GM19455 (cell line): Measurements from ENCODE around the gene CXXC5.

Experiments used
- ATAC-seq: cut with Tn5 transposase; IDR thresholded peaks from one replicate; pipeline ENCODE4 v1.9.1; 2021; ENCODE audit not compliant: unreplicated experiment

The CXXC5 gene

DNA sequence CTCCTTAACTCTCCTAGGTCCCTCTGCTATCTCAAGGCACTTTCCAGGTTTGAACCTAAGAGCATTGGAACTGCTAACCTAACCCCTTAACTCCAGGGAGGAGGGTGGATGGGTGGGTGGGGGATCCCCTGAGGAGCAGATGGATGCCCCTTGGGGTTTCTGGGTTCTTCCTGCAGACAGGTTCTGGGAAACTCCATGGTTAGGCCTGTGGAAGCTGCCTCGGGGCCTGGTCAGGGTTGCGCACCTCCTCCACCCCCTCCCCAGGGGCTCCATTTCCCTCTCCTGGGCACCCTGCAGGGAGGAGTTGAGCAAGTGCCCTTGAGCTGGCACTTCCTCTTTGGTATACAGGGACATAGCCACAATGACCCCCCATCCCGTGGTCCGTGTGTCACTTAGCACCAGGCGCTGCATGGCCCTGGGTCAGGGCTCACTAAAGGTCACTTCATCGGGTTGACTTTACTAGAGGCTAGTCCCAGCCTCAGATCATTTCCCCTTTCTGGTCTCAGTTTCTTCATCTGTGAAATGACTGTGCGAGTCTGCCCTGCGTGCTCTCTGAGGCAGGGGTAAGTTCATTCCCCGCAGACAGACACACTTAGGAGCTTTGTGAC lies 16.0 kb downstream of the CXXC5 start:
- peak; percentile 48 for ATAC-seq

DNA sequence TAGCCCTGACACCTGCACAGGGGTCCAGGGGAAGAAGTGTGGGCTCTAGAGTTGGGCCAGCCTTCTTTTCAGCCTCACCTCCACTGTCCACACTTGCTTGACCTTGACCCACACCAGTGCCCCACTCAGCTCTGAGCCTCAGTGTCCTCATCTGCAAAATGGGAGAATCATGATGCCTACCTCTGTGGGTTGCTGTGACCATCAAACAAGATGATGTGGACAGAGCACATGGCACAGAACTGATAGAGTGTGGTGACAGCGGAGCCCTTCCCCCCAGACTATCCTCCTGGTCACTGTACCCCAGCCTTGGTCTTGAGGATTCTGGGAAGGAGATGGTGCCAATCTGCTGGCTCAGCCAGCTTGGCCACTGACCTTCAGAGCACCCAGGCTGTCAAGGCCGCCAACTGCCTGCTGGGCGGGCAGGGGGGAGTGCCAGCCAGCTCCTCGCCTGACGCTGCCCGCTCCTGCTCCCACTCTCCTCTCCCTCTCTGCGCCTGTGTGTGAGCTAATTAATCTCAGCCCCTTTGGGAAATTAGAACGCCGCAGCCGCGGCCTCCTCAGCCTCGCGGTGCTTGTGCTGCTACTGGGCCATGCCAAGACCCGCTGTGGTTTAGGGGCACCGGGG lies 16.7 kb downstream of the CXXC5 start:
- no peak for ATAC-seq

DNA sequence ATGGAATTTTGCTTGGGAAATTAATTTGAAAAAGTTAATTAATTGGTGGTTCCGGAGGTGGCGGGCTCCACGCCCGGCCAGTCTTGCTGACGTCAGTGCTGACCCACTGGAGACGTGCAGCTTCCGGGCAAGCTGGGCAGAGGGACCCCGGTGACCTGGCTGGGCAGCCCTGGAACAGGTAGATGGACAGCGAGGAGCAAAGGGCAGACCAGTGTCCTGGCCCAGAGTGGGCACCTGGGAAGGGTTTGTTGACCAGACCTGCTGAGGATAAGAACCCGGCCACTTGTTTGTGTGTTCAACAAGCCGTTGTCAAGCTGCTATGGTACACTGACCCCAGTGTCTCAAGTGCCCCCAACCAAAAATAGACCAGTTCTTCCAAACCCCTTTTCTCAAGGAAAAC lies 17.5 kb downstream of the CXXC5 start:
- ATAC-seq, result no peak

DNA sequence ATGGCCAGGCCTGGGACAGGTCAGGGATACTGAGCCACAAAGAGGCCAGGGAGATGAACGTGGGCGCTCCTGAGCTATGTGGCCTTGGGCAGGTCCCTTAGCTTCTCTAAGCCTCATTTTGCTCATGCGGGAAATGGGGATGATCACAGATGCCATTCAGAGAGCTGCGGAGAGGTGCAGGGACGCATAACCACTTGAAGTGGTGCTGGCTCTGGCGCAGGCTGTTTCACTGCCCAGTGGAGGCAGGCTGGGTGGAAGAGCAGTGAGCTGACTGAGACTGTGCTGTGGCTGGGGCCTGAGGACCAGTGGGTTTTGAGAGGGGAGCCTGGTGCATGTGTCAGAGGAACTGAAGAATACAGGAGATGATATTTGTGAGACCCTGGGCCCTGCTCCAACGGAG lies 18.4 kb downstream of the CXXC5 start:
- no peak for ATAC-seq

DNA sequence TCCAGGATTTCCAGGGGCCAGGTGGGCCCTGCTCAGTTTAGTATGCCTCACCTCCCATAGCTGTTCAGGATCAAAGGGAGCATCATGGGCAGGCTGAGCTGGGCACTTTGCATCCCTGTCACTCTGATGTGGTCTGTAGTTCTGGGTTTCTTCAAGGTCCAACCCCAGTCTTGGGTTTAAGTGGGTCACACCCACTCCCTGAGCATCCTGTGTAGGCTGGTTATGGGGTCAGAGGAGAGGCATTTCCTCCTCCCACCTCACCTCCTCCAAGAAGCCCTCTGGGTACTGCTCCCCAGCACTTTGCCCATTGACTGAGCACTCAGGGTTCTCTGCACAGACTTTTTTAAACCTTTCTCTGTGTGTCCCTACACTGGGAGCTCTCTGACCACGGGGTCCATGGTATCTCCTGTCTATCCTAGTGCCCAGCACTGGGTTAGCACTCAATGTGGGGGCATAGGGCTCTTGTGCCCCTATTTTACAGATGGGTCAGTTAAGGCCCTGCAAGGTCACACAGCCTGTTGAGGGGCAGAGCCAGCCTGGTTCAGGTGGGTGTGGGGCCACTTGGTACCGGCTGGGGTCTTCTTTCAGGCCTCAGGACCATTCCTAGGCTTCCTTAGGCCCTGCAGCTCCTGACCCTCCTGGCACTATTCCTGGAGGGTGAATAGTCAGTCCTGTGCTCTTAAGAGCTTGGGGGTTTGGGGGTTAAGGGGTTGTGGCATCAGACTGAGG lies 19.0 kb downstream of the CXXC5 start:
- ATAC-seq, result no peak

DNA sequence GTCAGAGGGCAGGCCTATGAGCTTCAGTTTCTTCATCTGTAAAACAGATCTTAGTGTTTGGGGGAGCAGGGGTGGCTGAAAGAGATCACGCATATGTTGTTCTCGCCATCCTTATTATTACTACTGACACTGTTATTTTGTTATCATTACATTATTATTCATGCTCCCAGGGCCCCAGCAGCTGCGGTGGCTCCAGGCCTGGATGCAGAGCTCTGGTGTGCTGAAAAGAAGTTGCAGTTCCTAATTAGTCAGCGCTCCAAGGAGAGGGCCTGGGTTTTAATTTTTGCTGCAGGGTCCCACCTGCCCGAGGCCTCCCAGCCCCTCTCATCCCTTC lies 19.5 kb downstream of the CXXC5 start:
- no peak for ATAC-seq

DNA sequence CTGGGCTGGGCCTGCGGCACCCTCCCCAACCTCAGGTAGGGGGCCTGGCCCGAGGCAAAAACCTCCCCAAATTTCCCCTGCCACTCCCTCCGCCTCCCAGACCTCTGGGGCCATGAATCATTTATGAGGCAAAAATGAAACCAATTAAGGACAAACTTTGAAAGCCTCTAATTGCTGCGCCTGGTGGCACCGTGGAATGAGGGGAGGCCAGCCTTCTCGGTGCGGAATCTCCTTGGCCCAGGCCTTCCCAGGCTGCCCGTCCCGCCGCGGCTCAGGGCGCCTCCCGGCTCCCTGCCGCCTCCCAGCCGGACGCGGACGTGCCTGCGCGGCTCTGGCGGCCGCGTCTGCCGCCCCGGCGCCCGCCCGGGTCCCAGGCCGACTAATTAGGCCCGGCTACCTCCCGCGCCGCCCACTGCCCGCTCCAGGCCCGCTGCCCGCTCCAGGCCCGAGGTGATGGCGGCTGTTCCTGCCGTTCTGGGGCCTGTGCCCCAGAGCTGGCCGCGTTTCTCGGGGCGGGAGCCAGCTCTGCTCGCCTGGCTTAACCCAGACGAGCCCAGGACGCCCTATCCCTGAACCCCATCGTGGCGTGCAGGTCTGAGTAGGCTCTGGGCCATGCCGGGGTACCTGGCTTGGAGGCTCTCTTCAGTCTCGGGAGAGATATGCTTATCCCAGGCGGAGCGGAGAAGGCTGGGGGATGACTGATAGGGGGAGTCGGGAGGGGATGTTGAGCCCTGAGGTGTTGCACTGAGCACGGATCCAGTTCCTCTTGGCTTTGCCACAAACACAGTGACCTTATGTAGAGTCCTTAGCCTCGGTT lies 20.1 kb downstream of the CXXC5 start:
- no peak for ATAC-seq

DNA sequence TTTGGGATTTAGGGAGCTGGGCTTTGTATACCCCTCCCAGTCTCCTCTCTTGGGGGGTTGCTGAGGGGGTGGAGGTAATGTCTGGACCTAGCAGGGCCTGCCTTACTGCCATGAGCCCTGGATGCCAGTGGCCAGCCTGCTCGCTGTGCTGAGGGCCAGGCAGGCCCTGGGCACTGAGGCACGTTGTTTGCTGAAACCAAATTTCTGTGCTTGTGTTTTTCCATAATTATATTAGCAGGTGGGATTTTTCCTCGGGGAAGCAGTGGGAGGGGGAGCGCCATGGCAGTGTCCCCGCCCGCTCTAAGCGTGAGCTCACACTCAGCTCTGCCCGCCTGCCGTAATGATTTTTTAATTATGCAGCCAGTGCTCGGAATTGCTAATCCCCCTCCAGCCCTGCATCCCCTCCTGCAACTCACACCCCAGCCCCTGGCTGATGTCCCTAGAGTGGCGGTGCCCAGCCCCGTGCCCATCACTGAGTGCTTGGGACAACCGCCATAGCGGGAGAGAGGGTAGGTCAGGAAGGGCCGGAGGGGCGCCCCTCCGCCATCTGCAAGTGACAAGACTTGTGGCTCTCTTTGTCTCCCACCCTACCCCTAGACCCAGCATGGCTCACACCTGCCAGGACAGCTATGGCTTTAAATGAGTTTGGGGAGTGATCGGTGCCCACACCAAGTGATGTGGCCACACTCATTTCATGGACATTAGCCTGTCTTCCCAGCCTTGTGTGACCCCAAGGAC lies 20.9 kb downstream of the CXXC5 start:
- no peak for ATAC-seq

DNA sequence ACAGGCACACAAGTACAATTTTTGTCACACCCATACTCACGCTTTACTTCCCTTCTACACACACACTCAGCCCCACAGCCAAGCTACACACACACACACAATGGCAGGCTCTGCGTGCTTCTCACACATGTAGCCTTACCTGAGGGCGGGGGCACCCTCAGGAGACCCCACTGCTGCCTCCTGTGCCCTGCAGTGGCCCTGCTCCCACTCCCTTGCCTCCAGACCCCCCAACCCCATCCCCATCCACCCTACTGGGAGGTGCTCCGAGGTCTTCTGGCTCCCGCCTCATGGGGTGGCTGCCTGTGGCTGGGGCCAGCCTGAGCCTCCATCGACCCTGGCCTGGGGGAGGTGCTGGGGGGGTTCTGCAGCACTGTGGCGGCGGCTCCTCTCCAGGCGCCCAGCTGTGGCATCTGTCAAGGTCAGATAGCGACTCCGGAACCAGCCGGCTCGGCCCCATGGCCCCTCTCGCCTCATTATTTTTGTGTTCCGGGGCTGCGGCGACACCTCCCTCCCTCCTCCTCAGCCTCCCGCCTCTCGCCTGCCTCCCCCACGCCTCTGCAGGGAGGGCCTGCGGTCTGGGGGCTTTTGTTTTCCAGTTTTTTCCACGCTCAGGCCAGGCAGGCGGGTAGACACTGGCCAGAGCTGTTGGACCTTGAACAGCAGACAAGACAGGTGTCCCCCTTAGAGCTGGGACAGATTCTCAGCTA lies 21.7 kb downstream of the CXXC5 start:
- peak; percentile 33 for ATAC-seq

DNA sequence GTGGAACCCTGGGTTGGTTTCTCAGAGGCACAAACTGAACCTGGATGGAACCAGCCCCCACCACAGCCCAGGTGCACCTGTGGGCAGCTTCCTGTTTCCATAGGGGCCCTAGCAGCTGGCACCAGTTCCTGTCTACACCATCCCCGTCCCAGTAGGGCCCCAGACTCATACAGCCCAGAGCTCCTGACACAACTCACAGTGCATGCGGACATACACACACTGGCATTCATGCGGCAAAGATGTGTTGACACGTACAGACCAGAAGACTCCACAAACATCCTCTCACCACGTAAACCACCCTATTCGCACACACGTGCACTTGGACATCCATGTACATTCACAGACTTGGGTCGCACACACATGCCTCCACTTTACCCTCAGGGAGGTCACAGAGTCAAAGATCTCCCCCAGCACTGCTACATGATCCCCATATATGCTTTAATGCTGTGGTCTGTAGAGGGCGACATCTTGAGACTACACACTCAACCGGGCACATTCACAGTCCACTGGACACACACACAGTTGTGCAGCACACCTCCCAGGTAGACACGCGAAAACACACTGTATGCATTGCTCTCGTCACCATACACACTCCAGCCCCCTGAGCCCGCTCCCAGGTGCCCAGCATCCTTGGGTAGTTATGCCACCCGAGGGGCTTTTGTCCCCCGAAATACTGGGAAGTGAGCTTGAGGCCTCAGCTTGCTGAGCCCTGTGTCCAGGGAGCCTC lies 22.4 kb downstream of the CXXC5 start:
- ATAC-seq, result peak; percentile 48

DNA sequence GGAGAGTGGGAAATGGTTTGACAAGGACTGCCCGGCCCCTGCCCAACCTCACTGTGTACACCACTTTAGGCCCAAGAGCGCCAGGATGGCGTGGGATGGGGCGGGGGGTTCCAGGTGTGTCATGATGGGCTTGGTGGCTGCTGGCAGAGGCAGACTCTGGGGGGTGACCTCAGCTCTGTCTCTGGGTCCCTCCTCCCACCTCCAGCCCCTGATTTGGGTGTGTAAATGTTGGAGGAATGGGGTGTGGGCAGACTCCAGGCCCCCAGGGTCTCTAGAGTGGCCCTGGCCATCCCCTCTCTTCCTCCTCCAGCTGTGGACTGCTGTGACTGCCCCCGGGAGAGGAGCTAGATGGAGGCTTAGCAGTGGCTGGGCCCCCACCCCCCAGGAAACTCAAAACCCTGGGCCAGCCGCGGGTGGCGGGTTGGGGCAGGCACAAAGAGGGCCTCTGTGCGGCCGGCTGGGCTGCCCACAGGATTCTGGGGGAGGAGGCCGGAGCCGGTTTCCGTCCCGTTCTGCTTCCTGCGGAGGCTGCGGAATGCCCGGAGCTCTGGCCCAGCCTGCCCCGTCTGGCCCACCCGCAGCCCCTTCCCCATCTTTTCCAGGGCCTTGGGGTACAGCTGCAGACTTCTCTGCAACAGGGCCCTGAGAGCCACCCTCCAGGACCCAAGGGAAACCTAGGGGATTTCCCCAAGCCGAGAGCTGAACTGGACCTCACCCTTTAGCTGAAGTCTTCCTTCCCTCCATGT lies 23.1 kb downstream of the CXXC5 start:
- ATAC-seq, result no peak

DNA sequence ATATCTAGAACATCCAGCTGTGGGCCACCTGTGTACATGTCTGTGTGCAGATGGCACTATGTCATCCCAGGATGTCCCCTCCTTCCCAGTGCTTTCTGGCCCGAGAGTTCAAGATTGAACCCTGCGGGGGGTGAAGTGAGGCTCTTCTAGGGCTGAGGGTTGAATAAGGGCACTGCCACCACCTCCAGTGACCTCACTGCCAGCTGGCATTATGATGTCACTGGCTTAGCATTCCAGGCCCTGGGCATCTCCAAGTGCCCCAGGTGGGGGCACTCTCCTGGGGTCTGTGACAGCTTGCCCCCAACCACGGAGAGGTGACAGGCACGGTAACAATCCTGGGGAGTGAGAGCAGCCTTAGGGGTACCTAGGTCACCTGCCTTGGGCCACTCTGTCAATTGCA lies 27.1 kb downstream of the CXXC5 start:
- no peak for ATAC-seq

DNA sequence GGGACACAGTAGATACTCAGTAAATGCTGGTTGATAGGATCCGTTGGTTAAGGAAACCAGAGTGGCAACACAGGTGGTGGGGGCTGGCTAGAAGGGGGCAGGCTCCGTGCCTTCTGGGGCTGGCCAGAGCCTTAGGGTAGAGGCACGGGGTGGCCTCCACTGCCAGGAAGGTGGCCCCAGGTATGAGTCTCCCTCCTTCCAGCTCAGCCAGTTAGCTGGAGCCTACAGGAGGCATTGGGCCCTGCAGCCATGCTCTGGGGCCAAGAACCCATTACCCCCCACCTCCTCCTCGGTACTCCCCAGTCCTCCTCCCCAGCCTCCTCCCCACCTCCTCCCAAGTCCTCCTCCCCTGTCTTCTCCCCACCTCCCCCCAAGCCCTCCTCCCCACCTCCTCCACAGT lies 27.7 kb downstream of the CXXC5 start:
- ATAC-seq, result no peak

DNA sequence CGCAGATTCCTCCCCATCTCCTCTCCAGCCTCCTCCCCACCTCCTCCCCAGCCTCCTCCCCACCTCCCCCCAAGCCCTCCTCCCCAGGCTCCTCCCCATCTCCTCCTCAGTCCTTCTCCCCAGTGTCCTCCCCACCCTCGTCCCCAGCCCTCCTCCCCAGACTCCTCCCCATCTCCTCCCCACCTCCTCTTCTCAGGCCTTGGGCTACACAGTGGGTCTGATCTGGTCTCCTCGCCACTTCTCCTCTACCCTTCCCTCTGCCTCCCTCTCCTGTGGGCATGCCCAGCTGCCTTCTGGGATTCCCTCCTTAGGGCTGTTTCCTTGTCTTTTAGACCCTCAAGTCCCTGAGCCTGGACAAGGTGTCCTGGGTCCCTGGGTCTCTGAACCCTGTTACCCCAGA lies 28.3 kb downstream of the CXXC5 start:
- no peak for ATAC-seq

DNA sequence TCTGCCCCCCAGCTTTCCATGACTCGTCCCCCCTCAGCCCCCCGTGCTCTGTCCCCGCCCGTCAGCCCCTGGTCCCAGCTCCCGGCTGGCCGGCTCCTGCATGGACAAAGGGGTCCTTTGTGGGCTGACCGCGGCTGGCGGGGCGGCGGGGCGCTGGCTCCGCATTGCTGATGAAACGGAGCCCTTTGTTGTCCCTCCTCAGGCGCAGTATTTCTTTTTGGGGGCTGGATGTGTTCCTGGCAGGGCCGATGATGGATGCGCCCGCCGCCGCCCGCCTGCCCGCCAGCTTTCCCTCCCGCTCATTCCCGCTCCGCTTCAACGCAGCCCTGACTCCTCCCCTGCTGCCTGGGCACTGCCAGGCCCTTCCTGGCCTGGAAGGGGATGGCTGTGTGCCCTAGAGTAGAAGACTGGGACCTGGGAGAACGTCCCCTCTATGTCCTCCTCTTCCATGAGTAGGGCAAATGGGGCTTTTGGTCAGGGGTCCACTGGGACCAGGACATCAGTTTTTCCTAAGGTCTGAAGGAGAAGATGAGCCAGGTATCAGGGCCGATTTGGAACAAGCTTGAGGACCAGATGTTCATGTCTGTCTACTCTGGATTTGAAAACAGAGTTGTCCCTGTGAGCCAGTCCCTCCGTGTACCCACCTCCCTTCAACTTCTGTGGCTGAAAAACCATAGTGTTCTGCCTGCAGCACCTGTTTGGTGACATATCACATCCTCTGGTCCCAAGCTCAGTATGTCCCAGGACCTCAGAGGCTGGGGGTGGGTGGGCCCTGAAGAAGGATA lies 29.0 kb downstream of the CXXC5 start:
- no peak for ATAC-seq

DNA sequence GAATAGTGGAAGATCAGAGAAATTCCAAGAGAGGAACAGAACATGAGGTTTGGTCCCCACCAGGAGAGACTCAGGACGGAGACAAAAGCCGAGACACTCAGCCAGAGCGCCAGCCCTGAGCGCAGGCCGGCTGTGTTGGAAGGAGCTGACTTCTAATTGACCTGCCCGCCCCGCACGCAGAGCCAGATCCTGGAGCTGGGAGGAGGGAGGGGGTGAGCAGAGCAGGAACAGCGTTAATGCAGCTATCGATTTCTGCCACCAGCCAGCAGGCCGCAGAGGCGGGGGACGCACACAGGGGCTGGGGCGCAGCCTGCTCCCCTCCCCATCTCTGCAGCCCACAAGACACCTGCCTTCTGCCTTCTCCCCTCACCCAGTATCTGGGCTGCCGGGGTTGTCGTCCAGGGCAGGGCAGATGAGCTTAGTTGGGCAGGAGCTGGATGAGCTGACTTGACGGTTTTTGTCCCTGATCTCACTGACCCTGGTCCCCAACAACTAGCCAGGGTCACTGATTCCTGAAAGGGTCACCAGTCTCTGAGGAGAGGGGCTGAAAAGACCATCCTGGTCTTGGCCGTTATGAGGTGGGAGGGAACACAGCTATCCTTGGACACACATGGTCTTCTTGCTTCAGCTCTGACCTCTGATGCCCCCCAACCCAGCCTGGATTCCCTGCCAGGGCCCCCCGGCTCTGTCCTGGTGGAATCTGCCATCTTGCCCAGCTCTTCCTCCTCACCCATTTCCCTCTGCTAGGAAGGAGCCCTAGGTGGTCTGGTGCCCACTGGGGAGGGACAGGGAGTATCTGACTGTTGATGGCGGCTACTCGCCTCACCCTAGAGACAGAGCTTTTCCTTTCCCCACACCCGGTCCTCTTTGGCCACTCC lies 29.8 kb downstream of the CXXC5 start:
- no peak for ATAC-seq
